Measurements from ENCODE around the gene SLC5A5.
"Not testable (repeated sequence)": the region's sequence is repeated elsewhere in the genome, so short reads cannot be mapped to it uniquely, and the experiment has no call there.

Gene SLC5A5

GRCh38 chr19:17919122-17919521 lies 47.4 kb downstream of the SLC5A5 start:
- not testable (repeated sequence) for DNase-seq (ENCODE audit: low read depth)

DNA sequence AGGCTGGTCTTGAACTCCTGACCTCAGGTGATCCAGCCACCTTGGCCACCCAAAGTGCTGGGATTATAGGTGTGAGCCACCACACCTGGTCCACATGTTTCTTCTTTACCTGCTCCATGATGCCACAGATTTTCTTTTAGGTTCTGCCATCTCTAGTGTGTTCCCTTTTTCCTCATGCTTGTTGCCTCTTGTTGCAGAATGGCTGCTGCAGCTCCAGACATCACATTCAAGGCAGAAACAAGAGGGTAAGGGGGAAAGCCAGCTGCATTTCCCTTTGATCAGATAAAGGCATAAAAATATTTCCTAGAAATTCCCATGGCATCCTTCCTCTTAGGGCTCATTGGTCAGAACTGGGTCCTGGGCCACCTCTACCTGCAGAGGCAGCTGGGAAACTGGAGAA lies 48.8 kb downstream of the SLC5A5 start:
- DNase-seq (ENCODE audit: low read depth): no peak

DNA sequence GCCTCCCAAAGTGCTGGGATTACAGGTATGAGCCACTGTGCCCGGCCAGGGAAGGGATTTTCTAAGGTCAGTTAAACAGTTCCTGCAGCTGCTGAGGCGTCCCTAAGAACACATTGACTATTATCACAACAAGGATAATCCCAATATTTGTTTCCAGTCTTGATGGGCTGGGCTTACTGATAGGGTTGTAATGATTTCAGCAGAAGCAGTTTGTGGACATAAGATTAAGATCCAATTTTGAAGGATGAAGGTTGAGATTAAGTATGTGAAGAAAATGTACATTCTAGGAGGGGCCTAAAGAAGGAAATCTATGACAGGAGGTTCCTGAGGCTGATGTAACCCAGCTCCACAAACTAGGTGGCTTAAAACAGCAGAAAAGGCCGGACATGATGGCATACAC lies 50.4 kb downstream of the SLC5A5 start:
- DNase-seq (ENCODE audit: low read depth): no peak

DNA sequence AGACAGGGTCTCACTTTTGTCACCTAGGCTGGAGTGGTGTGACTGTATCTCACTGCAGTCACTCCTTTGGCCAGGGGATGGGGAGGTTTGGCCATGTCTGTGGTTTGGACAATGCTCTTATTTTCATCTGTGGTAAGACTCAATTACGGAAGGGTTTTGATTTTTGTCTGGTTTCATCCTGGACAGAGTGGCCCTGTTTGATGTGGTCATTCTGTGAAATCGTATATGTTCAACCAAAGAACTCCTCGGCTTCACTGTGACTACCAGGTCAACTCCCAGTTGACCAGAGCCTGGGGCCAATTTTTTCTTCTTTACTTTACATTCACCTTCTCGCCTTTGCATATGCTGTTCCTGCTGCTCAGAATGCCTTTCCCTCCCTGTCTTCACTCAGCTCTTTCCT lies 54.3 kb downstream of the SLC5A5 start:
- DNase-seq (ENCODE audit: low read depth): no peak

DNA sequence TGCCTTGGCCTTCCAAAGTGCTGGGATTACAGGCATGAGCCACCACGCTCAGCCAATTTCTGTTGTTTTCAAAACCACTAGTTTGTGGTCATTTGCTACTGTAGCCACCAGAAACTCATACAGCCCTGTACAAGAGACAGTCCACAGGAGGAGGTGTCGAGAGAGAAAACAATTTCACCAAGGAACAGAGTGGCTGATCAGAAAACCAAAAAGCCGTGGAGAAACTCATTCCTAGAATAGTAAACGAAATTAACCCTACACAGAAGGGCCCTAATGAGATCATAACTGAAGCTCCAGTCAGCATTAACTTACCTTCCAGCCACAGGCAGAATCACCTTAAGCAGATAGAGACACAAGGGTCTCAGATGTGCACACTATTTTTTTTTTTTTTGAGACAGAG lies 57.3 kb downstream of the SLC5A5 start:
- DNase-seq (ENCODE audit: low read depth): no peak

DNA sequence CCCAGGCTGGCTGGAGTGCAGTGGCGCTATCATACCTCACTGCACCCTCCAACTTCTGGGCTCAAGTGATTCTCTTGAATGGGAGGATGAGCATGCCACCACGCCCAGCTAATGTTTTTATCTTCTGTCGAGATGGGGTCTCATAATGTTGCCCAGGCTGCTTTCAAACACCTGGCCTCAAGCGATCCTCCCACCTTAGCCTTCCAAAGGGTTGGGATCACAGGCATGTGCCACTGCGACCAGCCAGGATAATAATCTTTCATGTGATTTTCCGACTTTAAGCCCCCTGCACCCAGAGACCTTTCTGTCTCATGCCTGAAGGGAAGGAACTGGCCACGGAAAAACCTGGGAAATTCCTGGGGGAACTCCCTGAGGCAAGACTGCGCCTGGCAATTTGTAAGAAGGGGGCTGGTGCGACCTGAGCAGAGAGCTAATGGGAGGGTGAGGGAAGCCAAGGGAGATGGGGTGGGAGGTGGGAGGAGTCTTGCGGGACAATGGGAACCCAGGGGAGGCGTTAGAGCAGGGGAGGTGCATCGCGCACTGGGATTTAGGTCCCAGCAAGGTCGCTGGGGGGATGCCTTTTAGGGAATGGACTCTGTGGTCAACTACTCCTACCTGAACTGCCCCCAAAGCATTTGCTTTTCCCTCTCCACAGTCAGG lies 59.9 kb downstream of the SLC5A5 start:
- DNase-seq (ENCODE audit: low read depth): no peak

- peak; percentile 46 for DNase-seq (ENCODE audit: low read depth)
These were observed 61.0 kb downstream of the SLC5A5 start, which contains the start of gene CCDC124 for GRCh38 chr19:17932485-17933338. TSS of gene CCDC124 (plus strand) at chr19:17933015. CDS start at chr19:17936421, 3,406 bp downstream.

GRCh38 chr19:17933414-17934129 lies 61.8 kb downstream of the SLC5A5 start:
- no peak for DNase-seq (ENCODE audit: low read depth)

GRCh38 chr19:17936379-17936778 lies 64.6 kb downstream of the SLC5A5 start:
- DNase-seq (ENCODE audit: low read depth): no peak

- DNase-seq (ENCODE audit: low read depth): no peak
These were observed 65.7 kb downstream of the SLC5A5 start for GRCh38 chr19:17937371-17937900.

- peak; percentile 50 for DNase-seq (ENCODE audit: low read depth)
These were observed 66.5 kb downstream of the SLC5A5 start for GRCh38 chr19:17938092-17938845.

DNA sequence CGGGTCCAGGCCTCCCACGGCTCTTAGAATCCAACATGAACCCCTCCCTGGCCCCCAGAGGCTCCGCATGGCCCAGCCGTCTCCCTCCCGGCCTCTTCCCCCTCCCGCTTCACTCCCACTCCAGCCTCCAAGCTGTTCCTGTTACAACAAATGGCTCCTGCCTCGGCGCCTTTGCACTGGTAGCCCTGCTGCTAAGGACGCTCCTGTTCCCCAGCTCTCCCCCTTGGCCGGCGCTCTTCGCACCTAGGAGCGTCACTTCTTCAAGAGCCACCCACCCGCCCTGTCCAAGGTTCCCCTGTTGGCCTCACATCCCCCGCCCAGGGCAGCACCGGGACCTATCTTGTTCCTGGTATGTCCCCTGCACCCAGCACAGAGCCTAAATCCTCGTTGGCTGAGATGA lies 70.4 kb downstream of the SLC5A5 start:
- DNase-seq (ENCODE audit: low read depth): no peak

DNA sequence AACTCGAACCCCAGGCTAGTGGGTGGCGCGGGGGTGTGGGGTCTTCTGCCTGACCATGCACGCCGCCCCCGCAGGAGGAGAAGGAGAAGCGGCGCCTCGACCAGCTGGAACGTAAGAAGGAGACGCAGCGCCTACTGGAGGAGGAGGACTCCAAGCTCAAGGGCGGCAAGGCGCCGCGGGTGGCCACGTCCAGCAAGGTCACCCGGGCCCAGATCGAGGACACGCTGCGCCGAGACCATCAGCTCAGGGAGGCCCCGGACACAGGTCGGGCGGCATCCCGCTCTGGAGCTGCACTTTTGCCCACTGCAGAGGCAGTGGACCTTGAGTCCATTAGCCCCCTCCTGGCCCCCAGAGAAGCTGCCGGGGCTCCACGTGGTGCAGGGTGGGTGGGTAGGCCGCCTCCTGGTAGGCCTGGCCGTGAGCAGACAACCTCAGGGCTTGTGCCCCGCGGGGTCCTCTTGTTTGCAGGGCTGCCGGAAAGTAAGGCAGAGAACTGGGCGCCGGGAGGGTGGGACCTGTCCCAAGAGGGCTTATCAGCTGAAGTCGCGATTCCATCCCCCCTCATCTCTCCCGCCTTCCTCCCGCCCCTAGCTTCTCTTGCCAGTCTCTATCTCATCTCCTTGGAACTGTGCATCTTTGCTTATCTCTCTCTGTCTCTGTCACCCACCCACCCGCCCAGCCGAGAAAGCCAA lies 71.0 kb downstream of the SLC5A5 start:
- no peak for DNase-seq (ENCODE audit: low read depth)

DNA sequence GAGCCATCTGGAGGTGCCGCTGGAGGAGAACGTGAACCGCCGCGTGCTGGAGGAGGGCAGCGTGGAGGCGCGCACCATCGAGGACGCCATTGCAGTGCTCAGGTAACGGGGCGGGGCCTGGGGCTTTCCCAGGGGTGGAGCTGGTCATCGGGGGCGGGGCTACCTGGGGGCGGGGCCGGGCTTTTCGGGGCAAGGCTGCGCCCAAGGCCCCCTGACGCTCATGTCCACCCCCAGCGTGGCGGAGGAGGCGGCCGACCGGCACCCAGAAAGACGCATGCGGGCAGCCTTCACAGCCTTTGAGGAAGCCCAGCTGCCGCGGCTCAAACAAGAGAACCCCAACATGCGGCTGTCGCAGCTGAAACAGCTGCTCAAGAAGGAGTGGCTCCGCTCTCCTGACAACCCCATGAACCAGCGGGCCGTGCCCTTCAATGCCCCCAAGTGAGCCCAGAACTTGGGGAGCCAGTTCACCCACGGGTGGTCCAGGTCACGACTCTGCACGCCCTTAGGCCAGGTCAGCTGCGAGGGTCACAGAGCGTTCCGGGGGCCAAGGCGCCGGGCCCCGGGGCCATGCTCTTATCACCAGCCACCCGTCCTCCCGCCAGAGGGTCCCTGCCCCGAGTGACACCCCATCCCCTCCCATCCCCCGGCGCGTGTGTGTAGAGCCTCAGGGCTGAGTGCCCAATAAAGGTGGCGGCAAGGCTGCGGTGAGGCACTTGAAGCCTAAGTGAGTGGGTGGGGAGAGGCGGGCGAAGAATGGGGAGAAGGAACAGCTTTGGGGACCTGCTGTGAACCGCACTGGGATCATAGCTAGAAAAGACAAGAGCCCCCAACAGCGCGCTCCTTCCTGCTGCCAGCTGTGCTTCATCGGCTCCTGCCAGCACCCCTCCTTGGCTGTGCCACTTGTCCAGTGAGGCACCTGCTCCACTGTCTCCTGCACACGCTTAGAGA lies 71.8 kb downstream of the SLC5A5 start:
- DNase-seq (ENCODE audit: low read depth): no peak

DNA sequence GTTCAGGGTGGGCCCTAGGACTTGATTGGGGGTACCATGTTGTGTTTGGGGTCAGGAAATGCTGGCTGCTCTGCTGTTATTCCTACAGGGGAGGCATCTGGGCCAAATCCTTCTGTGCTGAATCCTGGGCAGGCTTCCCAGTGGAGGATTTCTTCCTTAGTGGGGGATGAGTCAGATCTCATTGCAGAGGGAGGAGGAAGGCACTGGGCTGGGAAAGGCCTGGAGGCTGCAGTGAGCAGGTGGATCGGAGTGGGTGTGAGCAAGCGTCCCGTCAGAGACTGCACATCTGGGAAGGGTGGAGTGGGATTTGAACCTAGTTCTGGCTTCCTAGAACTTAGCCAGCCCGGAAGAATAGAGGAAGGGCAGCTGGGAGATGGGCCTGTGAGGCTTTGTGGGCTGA lies 72.6 kb downstream of the SLC5A5 start:
- peak; percentile 49 for DNase-seq (ENCODE audit: low read depth)

Measured in GM04503 (cell line).